GM21367 (cell line): Measurements from ENCODE around the gene FOXJ3.

Experiments used
- ATAC-seq: cut with Tn5 transposase; IDR thresholded peaks from one replicate; pipeline ENCODE4 v1.9.1; 2021; ENCODE audit not compliant: unreplicated experiment

The FOXJ3 gene

GRCh38 chr1:42311897-42312296, 23.1 kb downstream of the FOXJ3 start:
- ATAC-seq, result no peak

- ATAC-seq, result no peak
Measured at GRCh38 chr1:42311138-42311537, 23.9 kb downstream of the FOXJ3 start.

GRCh38 chr1:42306977-42307376, 28.1 kb downstream of the FOXJ3 start:
- ATAC-seq, result no peak

- no peak for ATAC-seq
Measured at GRCh38 chr1:42305639-42306038, 29.4 kb downstream of the FOXJ3 start.

GRCh38 chr1:42302034-42302433, 33.0 kb downstream of the FOXJ3 start:
- ATAC-seq, result no peak

- ATAC-seq, result no peak
Measured at GRCh38 chr1:42298520-42298919, 36.5 kb downstream of the FOXJ3 start.

- ATAC-seq, result no peak
Measured at GRCh38 chr1:42295816-42296215, 39.2 kb downstream of the FOXJ3 start.

- no peak for ATAC-seq
Measured at GRCh38 chr1:42290130-42290529, 44.9 kb downstream of the FOXJ3 start.

- no peak for ATAC-seq
Measured at GRCh38 chr1:42288311-42288985, 46.6 kb downstream of the FOXJ3 start.

GRCh38 chr1:42282867-42283583, 52.0 kb downstream of the FOXJ3 start:
- ATAC-seq, result no peak

- no peak for ATAC-seq
Measured at GRCh38 chr1:42282024-42282579, 52.9 kb downstream of the FOXJ3 start.

GRCh38 chr1:42280821-42281220, 54.2 kb downstream of the FOXJ3 start:
- ATAC-seq, result no peak

GRCh38 chr1:42279055-42279454, 56.0 kb downstream of the FOXJ3 start:
- no peak for ATAC-seq

GRCh38 chr1:42272920-42273319, 62.1 kb downstream of the FOXJ3 start:
- no peak for ATAC-seq

- no peak for ATAC-seq
Measured at GRCh38 chr1:42267904-42268303, 67.1 kb downstream of the FOXJ3 start.

GRCh38 chr1:42266253-42267135, 68.5 kb downstream of the FOXJ3 start:
- ATAC-seq, result no peak

- ATAC-seq, result no peak
Measured at GRCh38 chr1:42264511-42265190, 70.4 kb downstream of the FOXJ3 start.

- no peak for ATAC-seq
Measured at GRCh38 chr1:42263019-42263418, 72.0 kb downstream of the FOXJ3 start.

- ATAC-seq, result no peak
Measured at GRCh38 chr1:42260376-42261070, 74.5 kb downstream of the FOXJ3 start.

GRCh38 chr1:42259739-42260064, 75.3 kb downstream of the FOXJ3 start:
- no peak for ATAC-seq
